ENCODE measurements around the gene ZIC5.

The ZIC5 gene

GRCh38 chr13:99975626-99976025, 4.1 kb upstream of the ZIC5 start:
- no peak for DNase-seq

- DNase-seq: peak; percentile 40
Measured at GRCh38 chr13:99974939-99975561, 3.5 kb upstream of the ZIC5 start.

GRCh38 chr13:99974296-99974938, 2.9 kb upstream of the ZIC5 start:
- DNase-seq: peak; percentile 44

- DNase-seq: peak; percentile 17
Measured at GRCh38 chr13:99973808-99974185, 2.2 kb upstream of the ZIC5 start.

- no peak for DNase-seq
Measured at GRCh38 chr13:99973163-99973807, 1.7 kb upstream of the ZIC5 start.

GRCh38 chr13:99972190-99972731, 694 bp upstream of the ZIC5 start:
- DNase-seq: peak; percentile 53

GRCh38 chr13:99970651-99971575, 654 bp downstream of the ZIC5 start:
- peak; percentile 49 for DNase-seq

GRCh38 chr13:99969919-99970650, 1.5 kb downstream of the ZIC5 start:
- DNase-seq: peak; percentile 49

- DNase-seq: peak; percentile 54
Measured at GRCh38 chr13:99969453-99969918, 2.1 kb downstream of the ZIC5 start.

- DNase-seq: peak; percentile 54
Measured at GRCh38 chr13:99968521-99969452, 2.8 kb downstream of the ZIC5 start.

- peak; percentile 52 for DNase-seq
Measured at GRCh38 chr13:99967869-99968520, 3.6 kb downstream of the ZIC5 start.

GRCh38 chr13:99967498-99967868, 4.1 kb downstream of the ZIC5 start:
- DNase-seq: no peak

GRCh38 chr13:99966064-99966805, 5.3 kb downstream of the ZIC5 start:
- no peak for DNase-seq

- no peak for DNase-seq
Measured at GRCh38 chr13:99965329-99966000, 6.1 kb downstream of the ZIC5 start.

GRCh38 chr13:99963816-99964339, 7.7 kb downstream of the ZIC5 start:
- DNase-seq: no peak

- no peak for DNase-seq
Measured at GRCh38 chr13:99962242-99962641, 9.3 kb downstream of the ZIC5 start.

GRCh38 chr13:99961636-99962035, 9.9 kb downstream of the ZIC5 start:
- no peak for DNase-seq

GRCh38 chr13:99960663-99961311, 10.8 kb downstream of the ZIC5 start:
- DNase-seq: no peak

Measured in right forelimb (tissue), 1 donor.